GM10266 (cell line): ENCODE measurements around the gene ELP2.

Experiments used
- DNase-seq: peaks from one replicate; pipeline ENCODE4 v3.0.0; 2012; ENCODE audit errors: extremely low spot score
- TF ChIP-seq, protein P1 (sequence below): IDR thresholded peaks from 2 replicates; pipeline ENCODE4 v1.5.1; 2012; ENCODE audit warnings: mild to moderate bottlenecking, low read depth; ENCODE audit not compliant: control insufficient read depth, insufficient read depth; ENCODE audit errors: missing control alignments

The ELP2 gene

DNA sequence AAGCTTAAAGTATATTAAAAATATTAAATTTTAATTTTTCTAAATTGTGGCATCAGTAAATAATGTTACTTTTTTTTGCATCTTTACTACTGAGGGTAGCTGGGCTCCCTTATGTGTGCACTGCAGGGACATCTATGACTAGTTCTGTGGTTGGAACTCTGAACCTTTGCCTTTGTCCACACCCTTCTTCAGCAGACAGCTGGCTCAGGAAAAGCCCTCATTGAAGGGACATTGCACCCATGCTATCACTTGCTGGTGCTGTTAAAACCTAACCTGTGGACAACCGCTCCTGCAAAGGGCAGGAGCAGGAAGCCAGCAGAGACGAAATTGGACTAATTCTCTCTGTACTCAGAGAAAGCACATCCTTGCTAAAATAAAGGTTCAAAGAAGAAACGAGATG is 87.6 kb downstream of the ELP2 start:
- DNase-seq: no peak
- TF ChIP-seq, protein P1, sequence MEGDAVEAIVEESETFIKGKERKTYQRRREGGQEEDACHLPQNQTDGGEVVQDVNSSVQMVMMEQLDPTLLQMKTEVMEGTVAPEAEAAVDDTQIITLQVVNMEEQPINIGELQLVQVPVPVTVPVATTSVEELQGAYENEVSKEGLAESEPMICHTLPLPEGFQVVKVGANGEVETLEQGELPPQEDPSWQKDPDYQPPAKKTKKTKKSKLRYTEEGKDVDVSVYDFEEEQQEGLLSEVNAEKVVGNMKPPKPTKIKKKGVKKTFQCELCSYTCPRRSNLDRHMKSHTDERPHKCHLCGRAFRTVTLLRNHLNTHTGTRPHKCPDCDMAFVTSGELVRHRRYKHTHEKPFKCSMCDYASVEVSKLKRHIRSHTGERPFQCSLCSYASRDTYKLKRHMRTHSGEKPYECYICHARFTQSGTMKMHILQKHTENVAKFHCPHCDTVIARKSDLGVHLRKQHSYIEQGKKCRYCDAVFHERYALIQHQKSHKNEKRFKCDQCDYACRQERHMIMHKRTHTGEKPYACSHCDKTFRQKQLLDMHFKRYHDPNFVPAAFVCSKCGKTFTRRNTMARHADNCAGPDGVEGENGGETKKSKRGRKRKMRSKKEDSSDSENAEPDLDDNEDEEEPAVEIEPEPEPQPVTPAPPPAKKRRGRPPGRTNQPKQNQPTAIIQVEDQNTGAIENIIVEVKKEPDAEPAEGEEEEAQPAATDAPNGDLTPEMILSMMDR: no peak

DNA sequence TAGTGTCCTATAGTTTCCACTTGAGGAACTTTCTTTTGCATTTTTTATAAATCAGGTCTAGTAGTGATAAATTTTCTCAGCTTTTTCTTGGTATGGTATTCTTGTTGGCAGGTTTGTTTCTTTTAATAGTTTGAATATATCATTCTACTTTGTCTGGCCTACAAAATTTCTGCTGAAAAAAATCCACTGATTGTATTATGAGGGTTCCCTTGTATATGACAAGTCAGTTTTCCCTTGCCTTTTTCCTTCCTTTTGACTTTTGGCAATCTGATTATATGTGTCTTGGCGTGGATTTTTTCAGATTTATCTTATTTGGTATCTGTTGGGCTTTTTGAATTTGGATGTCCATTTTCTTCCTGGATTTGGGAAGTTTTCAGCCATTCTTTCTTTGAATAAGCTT is 99.5 kb downstream of the ELP2 start:
- TF ChIP-seq, protein P1: no peak
- DNase-seq: no peak
